Activated gamma-delta T cell treated with Interleukin-2 at 50 U/mL for 16 hours (primary cell): ENCODE results near the gene TAS1R2.

Experiments
- DNase-seq: peaks from one replicate; pipeline ENCODE4 v3.0.0-alpha.2; 2020

The TAS1R2 gene

DNA sequence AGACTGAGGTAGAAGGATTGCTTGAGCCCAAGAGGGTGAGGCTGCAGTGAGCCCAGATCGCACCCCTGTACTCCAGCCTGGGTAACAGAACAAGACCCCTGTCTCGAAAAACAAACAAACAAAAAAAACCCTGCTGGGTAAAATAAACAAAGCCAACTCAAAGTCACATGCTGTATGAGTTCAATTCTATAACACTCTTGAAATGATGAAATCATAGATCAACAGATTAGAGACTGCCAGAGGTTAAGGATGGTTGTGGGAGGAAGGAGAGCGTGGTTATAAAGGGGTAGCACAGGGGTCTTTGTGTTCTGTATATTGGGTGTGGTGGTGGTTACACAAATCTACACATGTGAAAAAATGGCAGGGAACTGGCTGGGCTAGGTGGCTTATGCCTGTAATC is 62.5 kb downstream of the TAS1R2 start:
- DNase-seq = no peak

GRCh38 chr1:18795002-18795689 is 64.3 kb downstream of the TAS1R2 start:
- no peak for DNase-seq

DNA sequence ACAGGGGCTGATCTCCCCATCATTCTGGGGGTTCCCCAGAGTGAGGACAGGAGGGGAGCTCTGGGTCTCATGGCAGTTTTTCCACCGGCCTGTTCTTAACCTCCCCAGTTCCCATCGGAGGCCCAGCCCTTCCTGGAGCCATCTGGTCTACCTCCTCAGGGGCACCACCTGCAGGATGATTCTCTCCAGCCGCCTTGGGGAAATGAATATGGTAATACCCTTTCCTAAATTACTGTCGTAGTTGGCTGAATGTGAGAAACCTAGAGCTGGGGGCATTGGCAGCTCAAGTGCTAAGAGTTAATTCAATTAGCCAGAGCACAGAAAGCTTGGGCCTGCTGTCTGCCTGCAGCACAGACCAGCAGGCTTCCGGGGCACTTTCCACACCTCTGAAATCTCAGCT is 64.9 kb downstream of the TAS1R2 start:
- no peak for DNase-seq

DNA sequence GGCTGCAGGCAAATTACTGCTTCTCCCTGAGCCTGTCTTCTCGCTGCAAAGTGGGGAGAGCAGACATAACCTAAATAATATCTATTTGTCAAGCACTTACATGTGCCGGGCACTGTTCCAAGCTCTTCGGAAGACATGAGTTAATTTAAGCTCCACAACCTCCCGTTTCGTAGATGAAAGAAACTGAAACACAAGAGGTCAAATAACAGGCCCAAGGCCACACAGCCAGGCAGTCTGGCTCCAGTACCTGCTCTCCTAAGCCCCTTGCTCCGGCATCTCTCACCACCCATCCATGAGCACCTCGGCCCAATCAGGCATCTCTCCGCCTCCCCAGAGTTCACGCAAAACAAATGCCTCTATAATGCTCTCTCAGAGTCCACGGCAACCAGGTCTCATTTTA is 65.4 kb downstream of the TAS1R2 start:
- DNase-seq = no peak

- no peak for DNase-seq
Observed at GRCh38 chr1:18793164-18793563, 66.3 kb downstream of the TAS1R2 start.

DNA sequence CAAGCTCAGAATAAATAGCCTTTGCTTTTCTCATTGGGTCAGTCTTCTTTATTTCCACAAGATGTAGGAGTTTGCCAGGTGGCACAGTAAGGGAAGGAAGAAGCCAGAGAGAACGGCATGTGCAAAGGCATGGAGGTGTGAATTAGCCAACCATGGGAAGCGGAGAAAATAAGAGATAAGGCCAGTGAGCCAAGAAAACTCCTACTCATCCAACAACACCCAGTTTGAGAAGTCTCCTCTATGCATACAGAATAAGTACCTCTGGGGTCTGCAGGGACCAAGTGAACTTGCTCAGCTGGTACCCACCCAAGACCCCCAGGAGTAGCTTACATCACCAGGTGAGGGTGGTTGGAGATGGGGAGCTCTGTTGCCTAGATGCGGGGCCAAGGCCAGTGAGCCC is 66.7 kb downstream of the TAS1R2 start:
- DNase-seq = no peak
